Measurements from ENCODE around the gene ENAM.
A peak's percentile ranks its signal among the peaks of the same experiment; 100 is the strongest.
"Not testable (repeated sequence)": the region's sequence is repeated elsewhere in the genome, so short reads cannot be mapped to it uniquely, and the experiment has no call there.

The ENAM gene

GRCh38 chr4:70678383-70678999, 49.9 kb downstream of the ENAM start:
- DNase-seq: no peak

- DNase-seq: no peak
Observed at GRCh38 chr4:70680934-70681333, 52.4 kb downstream of the ENAM start.

- no peak for DNase-seq
Observed at GRCh38 chr4:70681704-70682103, 53.2 kb downstream of the ENAM start.

- not testable (repeated sequence) for DNase-seq
Observed at GRCh38 chr4:70682142-70682541, 53.6 kb downstream of the ENAM start.

GRCh38 chr4:70687392-70687791, 58.8 kb downstream of the ENAM start:
- no peak for DNase-seq

- DNase-seq: peak; percentile 84
Observed at GRCh38 chr4:70687821-70688794, 59.6 kb downstream of the ENAM start, which contains the start of gene UTP3. Gene UTP3 (plus strand): TSS chr4:70688532. CDS start chr4:70688678, 146 bp downstream.

- no peak for DNase-seq
Observed at GRCh38 chr4:70688795-70689231, 60.3 kb downstream of the ENAM start.

- DNase-seq: no peak
Observed at GRCh38 chr4:70691661-70692060, 63.1 kb downstream of the ENAM start.

- DNase-seq: not testable (repeated sequence)
Observed at GRCh38 chr4:70694633-70695032, 66.1 kb downstream of the ENAM start.

Measured in effector CD8-positive, alpha-beta T cell (primary cell).